Measurements from ENCODE around the gene BCAS3. TPM values are rescaled to one million over a fixed set of nuclear protein-coding genes. Genes with fewer than 3 reads are reported as not detected.
"Not testable (repeated sequence)": the region's sequence is repeated elsewhere in the genome, so short reads cannot be mapped to it uniquely, and the experiment has no call there.

Gene BCAS3
- total RNA-seq, 2 experiments from 2014 or later = 13.7 to 25.8 TPM

DNA sequence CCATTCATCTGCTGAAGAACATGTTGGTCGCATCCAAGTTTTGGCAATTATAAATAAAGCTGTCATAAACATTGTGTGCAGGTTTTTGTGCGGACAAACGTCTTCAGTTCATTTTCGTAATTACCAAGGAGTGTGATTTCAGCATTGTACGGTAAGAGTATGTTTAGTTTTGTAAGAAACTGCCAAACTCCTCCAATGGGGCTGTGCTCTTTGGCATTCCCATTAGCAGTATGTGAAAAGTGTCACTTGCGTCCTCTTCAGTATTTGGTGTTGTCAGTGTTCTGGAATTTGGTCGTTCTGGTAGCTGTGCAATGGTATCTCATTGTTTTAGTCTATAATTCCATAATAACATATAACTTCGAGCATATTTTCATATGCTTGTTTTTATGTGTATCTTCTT lies 120.9 kb downstream of the BCAS3 start:
- CTCF ChIA-PET = no interaction called here
- ATAC-seq (no peak), DNase-seq (no peak)
- H3K4me1 Mint-ChIP-seq = no peaks in the 10 kb centered on the region
- H3K27me3 Mint-ChIP-seq = no peaks in the 10 kb centered on the region
- H3K36me3 Mint-ChIP-seq = no peaks in the 10 kb centered on the region
- H3K27ac Mint-ChIP-seq = no peak overlapping the region
- H3K4me3 Mint-ChIP-seq = no peak overlapping the region
- H3K9me3 Mint-ChIP-seq (ENCODE audit: low read depth) = no peaks in the 10 kb centered on the region

DNA sequence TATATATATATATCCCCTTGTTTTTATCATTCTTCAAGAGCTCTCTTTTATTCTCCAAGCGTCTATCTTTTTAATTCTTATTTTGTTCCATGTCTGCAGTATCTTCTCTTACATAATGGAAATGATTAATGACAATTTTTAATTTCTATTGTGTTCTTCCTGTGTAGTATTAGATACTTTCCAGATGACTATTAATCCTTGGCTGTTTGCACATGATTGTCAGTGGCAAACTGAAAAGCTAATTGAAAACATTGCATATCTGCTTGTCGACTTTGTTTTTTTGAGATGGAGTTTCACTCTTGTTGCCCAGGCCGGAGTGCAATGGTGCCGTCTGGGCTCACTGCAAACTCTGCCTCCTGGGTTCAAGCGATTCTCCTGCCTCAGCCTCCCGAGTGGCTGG lies 124.7 kb downstream of the BCAS3 start:
- H3K4me1 Mint-ChIP-seq = no peaks in the 10 kb centered on the region
- H3K4me3 Mint-ChIP-seq = no peak overlapping the region
- H3K36me3 Mint-ChIP-seq = no peaks in the 10 kb centered on the region
- ATAC-seq = no peak
- no peak overlapping the region for H3K27ac Mint-ChIP-seq
- DNase-seq = no peak
- no peaks in the 10 kb centered on the region for H3K9me3 Mint-ChIP-seq (ENCODE audit: low read depth)
- H3K27me3 Mint-ChIP-seq = no peaks in the 10 kb centered on the region
- CTCF ChIA-PET = no interaction called here

GRCh38 chr17:60803059-60803458 lies 125.4 kb downstream of the BCAS3 start:
- Mint-ChIP-seq H3K27ac (no peak overlapping the region), H3K9me3 (ENCODE audit: low read depth) (no peaks in the 10 kb centered on the region), H3K27me3 (no peaks in the 10 kb centered on the region), H3K36me3 (no peaks in the 10 kb centered on the region), H3K4me3 (no peak overlapping the region), H3K4me1 (no peaks in the 10 kb centered on the region)
- CTCF ChIA-PET = no interaction called here
- ATAC-seq (no peak), DNase-seq (no peak)

GRCh38 chr17:60804831-60805230 lies 127.2 kb downstream of the BCAS3 start:
- Mint-ChIP-seq H3K27me3 (no peaks in the 10 kb centered on the region), H3K4me3 (no peak overlapping the region), H3K36me3 (peaks cover 2% of the 10 kb centered on the region), H3K27ac (no peak overlapping the region), H3K4me1 (no peaks in the 10 kb centered on the region), H3K9me3 (ENCODE audit: low read depth) (no peaks in the 10 kb centered on the region)
- CTCF ChIA-PET = no interaction called here
- DNase-seq (no peak), ATAC-seq (no peak)

GRCh38 chr17:60809421-60809820 lies 131.8 kb downstream of the BCAS3 start:
- Mint-ChIP-seq H3K36me3 (peaks cover 2% of the 10 kb centered on the region), H3K9me3 (ENCODE audit: low read depth) (no peaks in the 10 kb centered on the region), H3K27me3 (no peaks in the 10 kb centered on the region), H3K4me1 (no peaks in the 10 kb centered on the region), H3K4me3 (no peak overlapping the region), H3K27ac (no peak overlapping the region)
- DNase-seq (no peak), ATAC-seq (no peak)
- CTCF ChIA-PET = no interaction called here

DNA sequence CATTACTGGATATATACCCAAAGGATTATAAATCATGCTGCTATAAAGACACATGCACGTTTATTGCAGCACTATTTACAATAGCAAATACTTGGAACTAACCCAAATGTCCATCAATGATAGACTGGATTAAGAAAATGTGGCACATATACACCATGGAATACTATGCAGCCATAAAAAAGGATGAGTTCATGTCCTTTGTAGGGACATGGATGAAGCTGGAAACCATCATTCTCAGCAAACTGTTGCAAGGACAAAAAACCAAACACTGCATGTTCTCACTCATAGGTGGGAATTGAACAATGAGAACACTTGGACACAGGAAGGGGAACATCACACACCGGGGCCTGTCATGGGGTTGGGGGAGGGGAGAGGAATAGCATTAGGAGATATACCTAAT lies 137.3 kb downstream of the BCAS3 start:
- H3K27me3 Mint-ChIP-seq; H3K27ac Mint-ChIP-seq; H3K9me3 Mint-ChIP-seq (ENCODE audit: low read depth); H3K36me3 Mint-ChIP-seq; ATAC-seq; H3K4me1 Mint-ChIP-seq; CTCF ChIA-PET; H3K4me3 Mint-ChIP-seq; DNase-seq: not testable (repeated sequence)

DNA sequence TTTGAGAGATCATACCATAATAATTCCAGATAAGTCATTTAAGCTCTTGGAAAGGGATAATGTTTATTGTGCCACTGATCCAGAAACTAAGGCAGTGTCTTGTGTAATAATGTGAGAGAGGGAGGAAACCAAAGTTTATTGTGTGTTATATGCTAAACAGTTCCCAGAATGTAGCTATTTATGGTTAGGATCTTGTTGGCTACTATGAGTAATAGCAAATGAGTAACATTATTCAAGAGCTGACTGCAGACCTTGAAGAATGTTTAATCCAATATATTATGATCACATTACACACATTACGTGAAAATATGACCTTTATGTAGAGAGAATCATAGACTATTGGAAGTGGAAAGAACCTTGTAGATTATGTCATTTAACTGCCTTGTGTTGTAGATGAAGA lies 139.5 kb downstream of the BCAS3 start:
- H3K27ac Mint-ChIP-seq = no peak overlapping the region
- CTCF ChIA-PET = interaction anchor here (0.6 kb wide), 1 partner anchor 1225 kb away, joined by 3 read pairs; no protein-coding TSS in a partner anchor
- no peaks in the 10 kb centered on the region for H3K27me3 Mint-ChIP-seq
- H3K9me3 Mint-ChIP-seq (ENCODE audit: low read depth) = no peaks in the 10 kb centered on the region
- no peak overlapping the region for H3K4me3 Mint-ChIP-seq
- ATAC-seq = no peak
- no peaks in the 10 kb centered on the region for H3K36me3 Mint-ChIP-seq
- no peaks in the 10 kb centered on the region for H3K4me1 Mint-ChIP-seq
- no peak for DNase-seq

DNA sequence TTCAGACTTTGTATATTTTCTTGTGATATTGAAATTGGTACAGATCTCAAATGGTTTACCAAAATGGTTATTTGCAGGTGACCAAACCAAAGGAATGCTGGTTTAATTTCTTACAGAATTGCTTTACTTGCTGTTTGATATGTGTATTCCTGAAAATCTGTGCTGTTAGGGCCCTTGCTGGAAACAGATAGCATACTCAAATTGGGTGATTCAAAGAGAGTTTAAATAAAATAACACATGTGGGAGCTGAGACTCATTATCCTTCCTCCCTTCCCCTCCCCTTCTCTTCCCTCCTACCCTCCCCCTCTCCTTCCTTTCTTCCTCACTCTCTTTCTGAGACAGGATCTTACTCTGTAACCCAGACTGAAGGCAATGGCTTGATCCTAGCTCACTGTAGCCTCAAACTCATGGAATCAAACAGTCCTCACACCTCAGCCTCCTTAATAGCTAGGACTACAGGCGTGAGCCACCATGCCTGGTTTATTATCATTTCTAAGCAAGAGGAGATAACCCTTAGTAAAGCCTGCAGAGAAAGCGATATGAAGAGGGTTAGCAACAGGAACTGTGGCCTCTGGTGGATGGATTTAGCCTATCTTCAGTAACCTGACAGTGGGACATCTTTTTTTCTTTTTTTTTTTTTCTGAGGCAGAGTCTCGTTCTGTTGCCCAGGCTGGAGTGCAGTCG lies 141.9 kb downstream of the BCAS3 start:
- Mint-ChIP-seq H3K27me3 (no peaks in the 10 kb centered on the region), H3K27ac (no peak overlapping the region), H3K4me1 (no peaks in the 10 kb centered on the region), H3K36me3 (no peaks in the 10 kb centered on the region), H3K9me3 (ENCODE audit: low read depth) (no peaks in the 10 kb centered on the region), H3K4me3 (no peak overlapping the region)
- CTCF ChIA-PET = no interaction called here
- ATAC-seq = no peak
- DNase-seq = no peak

- no peak for ATAC-seq
- H3K9me3 Mint-ChIP-seq (ENCODE audit: low read depth) = no peaks in the 10 kb centered on the region
- H3K4me3 Mint-ChIP-seq = no peak overlapping the region
These were observed 145.9 kb downstream of the BCAS3 start for GRCh38 chr17:60823515-60823914.

DNA sequence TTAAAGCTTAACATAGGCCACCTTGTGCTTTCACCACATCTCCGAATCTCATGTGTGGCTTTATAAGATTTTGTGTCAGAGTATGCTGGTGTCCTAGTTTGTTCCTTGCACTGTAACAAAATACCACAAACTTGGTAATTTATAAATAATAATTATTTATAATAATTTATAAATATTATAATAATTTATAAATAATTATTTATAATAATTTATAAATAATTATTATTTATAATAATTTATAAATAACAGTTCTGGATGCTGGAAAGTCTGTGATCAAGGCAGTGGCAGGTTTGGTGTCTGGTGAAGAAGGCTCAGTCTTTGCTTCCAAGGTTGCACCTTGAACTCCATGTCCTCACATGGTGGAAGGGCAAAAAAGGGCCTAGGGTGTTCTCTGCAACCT lies 147.7 kb downstream of the BCAS3 start:
- DNase-seq = no peak
- CTCF ChIA-PET = no interaction called here
- H3K36me3 Mint-ChIP-seq = no peaks in the 10 kb centered on the region
- H3K9me3 Mint-ChIP-seq (ENCODE audit: low read depth) = no peaks in the 10 kb centered on the region
- H3K27me3 Mint-ChIP-seq = no peaks in the 10 kb centered on the region
- H3K4me3 Mint-ChIP-seq = no peak overlapping the region
- ATAC-seq = no peak
- H3K27ac Mint-ChIP-seq = no peak overlapping the region
- no peaks in the 10 kb centered on the region for H3K4me1 Mint-ChIP-seq

More at GRCh38 chr17:60823515-60823914, 145.9 kb downstream of the BCAS3 start:
- no peaks in the 10 kb centered on the region for H3K4me1 Mint-ChIP-seq
- CTCF ChIA-PET = no interaction called here
- H3K27me3 Mint-ChIP-seq = no peaks in the 10 kb centered on the region
- no peaks in the 10 kb centered on the region for H3K36me3 Mint-ChIP-seq
- H3K27ac Mint-ChIP-seq = no peak overlapping the region
- no peak for DNase-seq

DNA sequence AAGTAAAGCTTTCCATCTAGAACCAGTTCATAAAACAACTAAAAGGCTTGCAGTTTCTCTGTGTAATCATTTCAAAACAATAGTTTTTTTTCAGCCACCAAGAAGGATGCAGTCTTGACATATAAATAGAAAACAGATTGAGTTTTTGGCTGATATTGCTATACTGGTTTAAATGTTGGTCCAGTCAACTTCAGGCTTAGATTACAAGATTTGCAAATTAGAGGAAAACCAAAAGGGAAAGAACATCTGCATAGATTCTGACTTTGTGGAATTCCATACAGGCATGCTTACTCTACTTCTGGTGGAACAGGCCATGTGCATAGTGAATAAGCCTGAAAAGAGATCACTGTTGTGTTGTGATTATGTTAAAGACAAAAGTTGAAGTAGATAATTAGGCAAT lies 150.3 kb downstream of the BCAS3 start:
- Mint-ChIP-seq H3K9me3 (ENCODE audit: low read depth) (no peaks in the 10 kb centered on the region), H3K36me3 (no peaks in the 10 kb centered on the region), H3K27me3 (no peaks in the 10 kb centered on the region), H3K4me1 (no peaks in the 10 kb centered on the region), H3K4me3 (no peak overlapping the region), H3K27ac (no peak overlapping the region)
- CTCF ChIA-PET = no interaction called here
- ATAC-seq = no peak
- no peak for DNase-seq

DNA sequence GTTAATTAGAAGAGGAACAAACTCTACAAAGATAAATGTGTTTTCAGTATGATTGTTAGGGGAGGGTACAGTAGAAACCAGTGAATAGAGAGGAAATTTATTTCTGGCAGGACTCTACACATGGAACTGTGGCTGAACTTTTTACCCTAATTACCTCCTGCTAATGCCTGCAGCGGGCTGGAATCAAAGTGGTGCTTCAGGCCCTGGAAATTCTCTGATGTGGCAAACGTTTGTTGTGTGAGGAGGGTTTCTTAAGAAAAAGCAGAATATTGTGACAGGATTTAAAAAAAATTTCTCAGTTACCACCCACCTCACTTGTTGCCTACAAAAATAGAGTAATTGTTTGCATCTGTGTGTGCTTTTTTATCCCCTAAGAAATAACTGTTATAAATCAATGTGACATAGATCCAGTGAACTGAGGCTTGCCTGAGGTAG lies 154.5 kb downstream of the BCAS3 start:
- no peaks in the 10 kb centered on the region for H3K36me3 Mint-ChIP-seq
- CTCF ChIA-PET = no interaction called here
- no peak overlapping the region for H3K4me3 Mint-ChIP-seq
- no peak overlapping the region for H3K27ac Mint-ChIP-seq
- H3K9me3 Mint-ChIP-seq (ENCODE audit: low read depth) = no peaks in the 10 kb centered on the region
- H3K4me1 Mint-ChIP-seq = no peaks in the 10 kb centered on the region
- ATAC-seq (no peak), DNase-seq (no peak)
- H3K27me3 Mint-ChIP-seq = no peaks in the 10 kb centered on the region

DNA sequence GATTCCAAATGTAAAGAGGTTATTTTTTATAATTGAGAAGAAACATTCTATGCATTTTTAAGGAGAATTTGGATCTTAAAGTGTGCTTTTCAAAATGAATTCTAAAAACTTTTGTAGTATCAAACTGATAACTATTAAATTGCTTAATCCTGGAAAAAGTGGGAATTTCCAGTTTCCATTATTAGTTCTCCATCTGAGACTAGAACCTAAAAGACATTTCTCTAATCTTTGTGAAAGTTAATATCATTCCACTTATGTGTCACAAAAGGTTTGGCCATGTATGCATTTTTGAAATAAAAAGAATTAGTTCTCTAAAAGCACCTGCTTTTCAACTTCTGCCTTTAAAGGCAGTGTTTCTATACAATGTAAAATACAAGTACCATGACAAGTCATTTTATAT lies 155.0 kb downstream of the BCAS3 start:
- Mint-ChIP-seq H3K4me3 (no peak overlapping the region), H3K4me1 (no peaks in the 10 kb centered on the region), H3K27me3 (no peaks in the 10 kb centered on the region), H3K9me3 (ENCODE audit: low read depth) (no peaks in the 10 kb centered on the region), H3K36me3 (no peaks in the 10 kb centered on the region), H3K27ac (no peak overlapping the region)
- CTCF ChIA-PET = no interaction called here
- ATAC-seq (no peak), DNase-seq (no peak)

DNA sequence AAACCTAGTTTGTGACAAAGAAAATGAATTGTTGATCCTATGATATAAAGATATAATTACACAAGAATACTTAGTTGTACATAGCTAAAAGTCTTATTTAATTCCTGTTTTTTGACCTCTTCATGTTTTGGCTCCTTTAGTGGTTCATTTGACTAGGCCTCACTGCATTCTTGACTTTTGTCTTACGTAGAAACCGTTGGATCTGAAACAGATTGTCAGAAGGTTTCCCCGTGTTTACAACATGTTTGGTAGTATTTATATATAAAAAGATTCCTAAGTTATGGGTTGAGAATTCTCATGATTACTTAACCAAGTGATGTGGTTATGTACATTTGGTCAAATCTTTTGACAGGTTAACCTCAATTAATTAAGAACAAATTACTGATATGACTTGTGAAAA lies 162.8 kb downstream of the BCAS3 start:
- Mint-ChIP-seq H3K27ac (no peak overlapping the region), H3K4me1 (no peaks in the 10 kb centered on the region), H3K4me3 (no peak overlapping the region), H3K27me3 (no peaks in the 10 kb centered on the region), H3K36me3 (no peaks in the 10 kb centered on the region), H3K9me3 (ENCODE audit: low read depth) (no peaks in the 10 kb centered on the region)
- ATAC-seq (no peak), DNase-seq (no peak)
- CTCF ChIA-PET = no interaction called here

- ATAC-seq = no peak
- CTCF ChIA-PET = no interaction called here
- Mint-ChIP-seq H3K27ac (no peak overlapping the region), H3K27me3 (no peaks in the 10 kb centered on the region), H3K36me3 (no peaks in the 10 kb centered on the region), H3K4me3 (no peak overlapping the region), H3K4me1 (peaks cover 3% of the 10 kb centered on the region), H3K9me3 (ENCODE audit: low read depth) (no peaks in the 10 kb centered on the region)
- DNase-seq = no peak
These were observed 167.4 kb downstream of the BCAS3 start for GRCh38 chr17:60845012-60845411.

Measured in activated CD8-positive, alpha-beta memory T cell treated with anti-CD3 and anti-CD28 coated beads, Interleukin-2, amount 10 ng/mL, durations not matched to agents 7 days and 5 days (primary cell).